Fibroblast of villous mesenchyme (primary cell): Measurements from ENCODE around the gene TPM4. TPM values are rescaled to one million over a fixed set of nuclear protein-coding genes. Genes with fewer than 3 reads are reported as not detected.

Source experiments
- DNase-seq: peaks from one replicate; pipeline ENCODE4 v3.0.0-alpha.2; 2010; ENCODE audit warnings: low read depth
- H3K4me3 ChIP-seq: 2 replicates; pipeline ENCODE4 v1.5.1; 2011; ENCODE audit warnings: low read depth, mild to moderate bottlenecking, low read length
- total RNA-seq: library from RNA; depleted of rRNA; stranded (reverse); fragments of >200 nt; gene quantifications from 2 replicates; pipeline ENCODE4 v1.2.3, GENCODE V29; 2012
- TF ChIP-seq, protein P1 (sequence below): IDR thresholded peaks from 2 replicates; pipeline ENCODE4 v1.5.1; 2012; ENCODE audit warnings: low read depth, mild to moderate bottlenecking, low read length; ENCODE audit not compliant: insufficient read depth

The TPM4 gene
- total RNA-seq, 1 donor: 1,470 TPM

DNA sequence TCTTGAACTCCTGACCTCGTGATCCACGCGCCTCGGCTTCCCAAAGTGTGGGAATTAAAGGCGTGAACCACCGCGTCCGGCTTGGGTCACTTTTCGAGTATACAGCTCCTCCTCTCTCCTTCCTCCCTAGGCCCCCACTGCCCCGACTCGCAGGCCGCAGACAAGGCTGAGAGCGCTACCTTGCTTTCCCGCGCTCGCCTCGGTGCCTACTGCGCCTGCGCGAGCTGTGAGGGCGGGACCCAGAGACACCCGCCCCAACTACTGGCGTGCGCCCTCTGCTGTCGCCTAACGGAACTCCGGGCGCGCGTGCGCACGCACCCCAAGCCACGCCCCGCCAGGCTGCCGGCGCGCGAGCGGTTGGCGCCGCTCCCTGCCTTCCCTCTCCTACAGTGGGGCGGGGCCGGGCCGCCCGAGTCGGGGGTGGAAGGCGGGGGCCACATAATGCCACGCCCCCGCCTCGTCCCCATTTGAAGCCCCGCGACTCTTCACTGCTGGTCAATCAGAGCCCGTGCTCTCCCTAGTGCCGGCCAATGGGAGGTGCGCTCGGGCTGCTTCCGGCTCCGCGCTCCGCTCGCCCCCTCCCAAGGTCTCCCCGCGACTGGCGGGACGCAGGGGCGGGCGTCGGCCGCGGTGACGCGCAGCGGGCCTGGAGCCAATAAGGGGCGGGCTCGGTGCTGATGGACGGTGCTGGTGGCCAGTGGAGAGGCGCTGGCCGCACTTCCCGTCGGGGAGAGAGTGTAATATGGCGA, 35.0 kb downstream of the TPM4 start, which contains the start of gene RAB8A:
Gene RAB8A (plus strand): TSS at position 730 of the 749 bp plus-strand sequence. CDS start 13 bp downstream, at position 743.
- peak; percentile 99 for DNase-seq
- peak within 1 kb of the TSS; percentile 99 for H3K4me3 ChIP-seq
- TF ChIP-seq, protein P1, sequence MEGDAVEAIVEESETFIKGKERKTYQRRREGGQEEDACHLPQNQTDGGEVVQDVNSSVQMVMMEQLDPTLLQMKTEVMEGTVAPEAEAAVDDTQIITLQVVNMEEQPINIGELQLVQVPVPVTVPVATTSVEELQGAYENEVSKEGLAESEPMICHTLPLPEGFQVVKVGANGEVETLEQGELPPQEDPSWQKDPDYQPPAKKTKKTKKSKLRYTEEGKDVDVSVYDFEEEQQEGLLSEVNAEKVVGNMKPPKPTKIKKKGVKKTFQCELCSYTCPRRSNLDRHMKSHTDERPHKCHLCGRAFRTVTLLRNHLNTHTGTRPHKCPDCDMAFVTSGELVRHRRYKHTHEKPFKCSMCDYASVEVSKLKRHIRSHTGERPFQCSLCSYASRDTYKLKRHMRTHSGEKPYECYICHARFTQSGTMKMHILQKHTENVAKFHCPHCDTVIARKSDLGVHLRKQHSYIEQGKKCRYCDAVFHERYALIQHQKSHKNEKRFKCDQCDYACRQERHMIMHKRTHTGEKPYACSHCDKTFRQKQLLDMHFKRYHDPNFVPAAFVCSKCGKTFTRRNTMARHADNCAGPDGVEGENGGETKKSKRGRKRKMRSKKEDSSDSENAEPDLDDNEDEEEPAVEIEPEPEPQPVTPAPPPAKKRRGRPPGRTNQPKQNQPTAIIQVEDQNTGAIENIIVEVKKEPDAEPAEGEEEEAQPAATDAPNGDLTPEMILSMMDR: peak; percentile 85

DNA sequence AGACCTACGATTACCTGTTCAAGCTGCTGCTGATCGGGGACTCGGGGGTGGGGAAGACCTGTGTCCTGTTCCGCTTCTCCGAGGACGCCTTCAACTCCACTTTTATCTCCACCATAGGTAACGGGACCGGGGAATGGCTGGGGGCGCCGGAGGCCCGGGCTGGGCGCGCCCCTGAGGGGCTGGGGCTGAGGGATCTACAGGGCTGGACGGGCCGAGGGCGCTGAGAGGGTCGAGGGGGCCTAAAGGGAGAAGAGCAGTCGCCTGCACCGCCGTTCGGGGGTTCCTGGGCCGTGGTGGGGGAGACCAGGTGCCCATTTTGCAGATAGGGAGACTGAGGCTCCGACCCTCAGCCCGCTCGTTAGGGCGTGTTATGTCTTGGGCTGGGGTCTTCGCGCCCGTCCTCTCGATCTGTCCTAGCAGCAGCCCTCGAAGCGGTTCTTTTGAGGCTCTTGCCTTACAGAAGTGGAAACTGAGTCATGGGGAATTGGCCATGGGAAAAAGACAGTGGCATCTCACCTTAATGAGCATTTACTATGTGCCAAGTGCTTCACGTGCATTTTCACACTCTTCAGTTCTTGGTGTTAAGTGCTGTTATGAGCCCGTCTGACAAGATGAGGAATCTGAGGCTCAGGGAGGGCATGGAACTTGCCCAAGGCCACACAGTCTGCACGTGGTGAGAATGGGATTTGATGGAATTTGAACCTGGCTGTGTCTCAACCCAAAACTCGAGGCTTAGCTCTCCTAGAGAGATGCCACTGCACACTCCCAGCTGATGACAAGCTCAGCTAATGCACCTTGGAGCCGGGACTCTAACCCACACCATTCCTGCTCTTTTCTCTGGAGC, 35.8 kb downstream of the TPM4 start:
- TF ChIP-seq, protein P1: no peak
- DNase-seq: no peak
- peak overlapping the region; percentile 99 for H3K4me3 ChIP-seq

DNA sequence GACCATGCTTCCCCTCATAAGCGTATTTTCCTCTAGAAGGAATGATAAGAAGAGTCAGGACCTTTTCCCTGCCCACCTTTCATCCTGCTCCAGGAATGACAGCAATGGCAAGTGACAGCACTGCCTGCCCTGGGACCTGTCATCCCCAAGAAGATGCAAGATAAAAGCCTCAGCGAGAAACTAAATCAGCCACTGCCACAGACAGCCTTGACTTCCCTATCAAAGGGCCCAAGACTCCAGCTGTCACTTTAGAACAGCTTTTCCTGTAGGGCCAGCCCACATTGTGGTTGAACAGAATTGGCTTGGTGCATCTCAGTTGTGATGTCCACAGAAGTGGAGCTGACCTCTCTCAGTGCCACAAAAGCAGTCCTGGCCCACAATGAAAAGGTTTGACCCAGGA, 36.5 kb downstream of the TPM4 start:
- DNase-seq: no peak
- TF ChIP-seq, protein P1: no peak

DNA sequence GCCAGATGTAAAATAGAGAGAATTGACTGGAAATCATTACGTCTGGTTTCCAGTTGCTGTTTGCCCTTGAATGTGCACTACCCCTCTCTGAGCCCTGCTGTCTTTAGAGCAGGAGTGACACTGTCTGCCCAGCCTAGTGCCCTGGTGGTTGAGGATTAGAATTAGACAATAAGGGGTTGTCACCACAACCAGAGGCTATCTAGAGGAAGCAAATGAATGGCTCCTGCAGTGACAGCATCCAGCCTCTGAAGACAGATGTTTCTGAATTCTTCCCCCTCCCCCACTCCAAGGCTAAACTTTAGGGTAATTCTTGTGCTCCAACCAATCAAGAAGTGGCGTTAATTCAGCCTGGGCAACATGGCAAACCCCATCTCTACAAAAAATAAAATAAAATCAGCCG, 37.4 kb downstream of the TPM4 start:
- DNase-seq: no peak
- TF ChIP-seq, protein P1: no peak
- H3K4me3 ChIP-seq: no peak overlapping the region

More for the DNA sequence above, 36.5 kb downstream of the TPM4 start:
- H3K4me3 ChIP-seq: peak overlapping the region; percentile 99

DNA sequence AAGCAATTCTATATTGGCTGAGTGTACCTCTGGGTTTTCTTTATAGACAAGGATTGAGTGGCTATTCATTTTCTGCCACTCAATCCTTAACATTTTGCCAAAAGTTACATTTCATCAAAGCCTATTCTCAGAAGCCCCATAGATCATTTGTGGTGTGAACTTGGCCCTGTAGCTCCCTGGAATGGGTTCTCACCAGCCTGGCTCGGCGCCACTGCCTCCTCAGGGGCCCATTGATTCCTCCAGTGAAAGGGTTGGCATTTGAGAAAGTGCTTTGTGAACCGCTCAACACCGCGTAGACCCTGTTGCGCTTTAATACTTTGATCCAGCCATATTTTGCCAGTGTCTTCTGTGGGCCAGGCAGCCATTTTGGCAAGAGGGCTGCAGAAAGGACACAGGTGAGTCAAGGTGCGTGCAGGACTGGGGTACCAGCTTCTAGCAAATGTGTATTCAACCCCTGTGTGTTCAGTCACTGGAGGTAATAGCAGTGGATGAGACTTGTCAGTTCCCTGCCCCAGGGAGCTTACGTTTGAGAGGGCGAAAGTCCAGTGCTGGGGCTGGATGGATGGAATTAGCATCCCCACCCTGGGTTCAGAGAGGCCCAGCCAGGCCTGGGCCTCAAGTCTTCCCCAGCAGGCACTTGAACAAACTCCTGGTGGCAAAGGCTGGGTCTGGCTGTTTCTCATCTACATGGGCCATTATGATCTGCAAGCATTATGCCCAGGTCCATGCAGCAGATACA, 39.2 kb downstream of the TPM4 start:
- no peak for DNase-seq
- H3K4me3 ChIP-seq: no peak overlapping the region
- TF ChIP-seq, protein P1: no peak

DNA sequence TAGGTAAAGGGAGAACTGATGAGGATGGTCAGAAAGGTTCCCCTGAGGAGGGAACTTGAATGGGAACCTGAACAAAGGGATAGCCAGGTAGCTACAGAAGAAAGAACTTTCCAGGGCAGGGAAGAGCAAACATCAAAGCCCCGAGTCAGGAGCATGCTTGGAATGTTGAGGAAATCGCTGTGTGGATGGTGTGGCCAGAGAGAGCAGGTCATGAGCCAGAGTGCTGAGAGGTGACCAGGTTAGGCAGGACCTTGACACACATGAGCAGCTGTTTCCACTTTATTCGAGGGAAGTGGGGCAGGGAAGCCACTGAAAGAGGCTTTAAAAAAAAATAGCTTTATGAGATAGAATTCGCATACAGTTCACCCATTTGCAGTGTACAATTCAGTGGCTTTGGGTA, 39.8 kb downstream of the TPM4 start:
- TF ChIP-seq, protein P1: no peak
- H3K4me3 ChIP-seq: no peak overlapping the region
- no peak for DNase-seq
